Endothelial cell (in vitro differentiated cells): ENCODE results near the gene NFATC3. TPM values are rescaled to one million over a fixed set of nuclear protein-coding genes. Genes with fewer than 3 reads are reported as not detected.

Experiments used
- DNase-seq: peaks from one replicate; pipeline ENCODE4 v3.0.0; 2021; ENCODE audit warnings: low spot score
- H3K27ac Mint-ChIP-seq: one replicate; pipeline ENCODE4 v1.8.0; 2021; ENCODE audit warnings: mixed read lengths, inconsistent platforms; ENCODE audit not compliant: unreplicated experiment
- H3K27me3 Mint-ChIP-seq: one replicate; pipeline ENCODE4 v1.8.0; 2021; ENCODE audit warnings: mild to moderate bottlenecking, moderate library complexity, mixed read lengths, inconsistent platforms; ENCODE audit not compliant: unreplicated experiment
- H3K36me3 Mint-ChIP-seq: one replicate; pipeline ENCODE4 v1.8.0; 2021; ENCODE audit warnings: mild to moderate bottlenecking, low read depth, mixed read lengths, inconsistent platforms; ENCODE audit not compliant: unreplicated experiment
- H3K4me1 Mint-ChIP-seq: one replicate; pipeline ENCODE4 v1.8.0; 2021; ENCODE audit warnings: mild to moderate bottlenecking, mixed read lengths, inconsistent platforms; ENCODE audit not compliant: unreplicated experiment
- H3K4me3 Mint-ChIP-seq: one replicate; pipeline ENCODE4 v1.8.0; 2021; ENCODE audit warnings: mild to moderate bottlenecking, mixed read lengths, inconsistent platforms; ENCODE audit not compliant: unreplicated experiment
- H3K9me3 Mint-ChIP-seq: one replicate; pipeline ENCODE4 v1.8.0; 2021; ENCODE audit warnings: mixed read lengths, inconsistent platforms; ENCODE audit not compliant: unreplicated experiment
- CTCF ChIP-seq: fragments of 200-600 bp; sonication (generic); IDR thresholded peaks from one replicate; pipeline ENCODE4 v1.5.0; 2021; ENCODE audit warnings: antibody characterized with exemption; ENCODE audit not compliant: unreplicated experiment
- total RNA-seq: library from RNA; stranded (reverse); fragmentation: NEBNext Ultra II Directional; extraction: Animal tissue kit (Norgen Biotek cat#: 25700); gene quantifications from one replicate; pipeline ENCODE4 v1.2.1, GENCODE V29; 2021; ENCODE audit not compliant: unreplicated experiment

NFATC3 gene
- total RNA-seq, 1 donor from 2014 or later: 38.4 TPM

DNA sequence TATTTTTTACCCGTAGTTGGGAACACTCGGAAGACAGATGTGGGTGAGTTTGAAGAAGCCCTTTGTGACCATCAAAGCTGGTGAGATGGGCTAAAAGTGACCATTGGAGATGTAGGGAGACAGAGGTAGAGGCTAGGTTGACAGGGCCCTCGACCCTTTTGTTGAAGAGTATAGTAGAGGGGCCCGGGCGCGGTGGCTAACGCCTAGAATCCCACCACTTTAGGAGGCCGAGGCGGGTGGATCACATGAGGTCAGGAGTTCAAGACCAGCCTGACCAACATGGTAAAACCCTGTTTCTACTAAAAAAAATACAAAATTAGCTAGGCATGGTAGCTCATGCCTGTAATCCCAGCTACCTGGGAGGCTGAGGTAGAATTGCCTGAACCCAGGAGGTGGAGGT lies 16.2 kb upstream of the NFATC3 start:
- H3K4me3 Mint-ChIP-seq: no peak overlapping the region
- H3K36me3 Mint-ChIP-seq: peaks cover 23% of the 10 kb centered on the region
- no peak for DNase-seq
- peaks cover 4% of the 10 kb centered on the region for H3K27me3 Mint-ChIP-seq
- no peaks in the 10 kb centered on the region for H3K9me3 Mint-ChIP-seq
- H3K27ac Mint-ChIP-seq: no peak overlapping the region
- no peak for TF ChIP-seq CTCF
- peaks cover 4% of the 10 kb centered on the region for H3K4me1 Mint-ChIP-seq

- H3K27me3 Mint-ChIP-seq: peaks cover 6% of the 10 kb centered on the region
- DNase-seq: no peak
- H3K4me3 Mint-ChIP-seq: no peak overlapping the region
- no peak for TF ChIP-seq CTCF
- peaks cover 4% of the 10 kb centered on the region for H3K4me1 Mint-ChIP-seq
- H3K27ac Mint-ChIP-seq: no peak overlapping the region
- H3K9me3 Mint-ChIP-seq: no peaks in the 10 kb centered on the region
- H3K36me3 Mint-ChIP-seq: peaks cover 30% of the 10 kb centered on the region
Observed at GRCh38 chr16:68069511-68070248, 15.5 kb upstream of the NFATC3 start.

DNA sequence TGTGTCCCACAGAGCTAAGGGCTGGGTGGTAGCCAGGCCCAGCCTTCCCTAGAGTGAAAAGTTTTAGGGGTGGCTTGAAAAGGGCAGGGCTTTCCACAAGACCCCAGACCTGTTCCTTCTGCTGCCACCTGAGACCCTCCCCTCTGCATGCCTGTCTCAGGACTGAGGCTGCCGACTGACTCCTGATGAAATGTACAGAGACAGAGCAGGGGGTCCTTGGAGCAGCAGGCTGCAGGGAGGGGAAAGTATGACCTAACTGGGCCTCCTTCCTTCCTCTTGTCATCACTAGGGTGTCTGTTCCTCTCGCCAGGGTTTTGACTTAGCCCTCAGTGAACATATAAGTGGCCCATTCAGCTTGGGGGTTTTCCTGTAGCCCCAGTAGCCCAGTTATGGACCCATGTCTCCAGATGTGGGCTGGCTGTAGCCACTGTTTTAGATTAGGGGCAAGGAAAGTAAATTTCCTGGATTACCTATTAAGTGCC lies 14.9 kb upstream of the NFATC3 start:
- peaks cover 4% of the 10 kb centered on the region for H3K4me1 Mint-ChIP-seq
- no peak for TF ChIP-seq CTCF
- H3K36me3 Mint-ChIP-seq: peaks cover 31% of the 10 kb centered on the region
- H3K27me3 Mint-ChIP-seq: peaks cover 6% of the 10 kb centered on the region
- no peak overlapping the region for H3K27ac Mint-ChIP-seq
- no peak for DNase-seq
- no peaks in the 10 kb centered on the region for H3K9me3 Mint-ChIP-seq
- H3K4me3 Mint-ChIP-seq: no peak overlapping the region

GRCh38 chr16:68070806-68071517 lies 14.2 kb upstream of the NFATC3 start:
- Mint-ChIP-seq H3K27ac (no peak overlapping the region), H3K27me3 (peaks cover 6% of the 10 kb centered on the region), H3K4me3 (no peak overlapping the region), H3K4me1 (peaks cover 4% of the 10 kb centered on the region), H3K36me3 (peaks cover 31% of the 10 kb centered on the region), H3K9me3 (no peaks in the 10 kb centered on the region)
- no peak for TF ChIP-seq CTCF
- no peak for DNase-seq

DNA sequence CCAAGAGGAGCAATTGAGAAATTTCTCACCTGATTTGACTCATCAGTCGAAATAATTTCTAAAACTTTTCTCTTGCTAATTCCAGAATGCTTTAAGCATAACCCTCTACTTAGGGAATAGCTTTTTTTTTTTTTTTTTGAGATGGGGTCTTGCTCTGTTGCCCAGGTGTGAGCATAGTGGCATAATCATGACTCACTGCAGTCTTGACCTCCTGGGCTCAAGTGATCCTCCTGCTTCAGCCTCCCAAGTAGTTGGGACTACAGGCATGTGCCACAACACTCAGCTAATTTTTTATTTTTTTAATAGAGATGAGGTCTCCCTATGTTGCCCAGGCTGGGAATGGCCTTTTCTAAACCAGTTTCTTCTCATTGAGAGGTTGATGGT lies 13.7 kb upstream of the NFATC3 start:
- H3K4me3 Mint-ChIP-seq: no peak overlapping the region
- no peaks in the 10 kb centered on the region for H3K9me3 Mint-ChIP-seq
- DNase-seq: no peak
- peaks cover 6% of the 10 kb centered on the region for H3K27me3 Mint-ChIP-seq
- no peak for TF ChIP-seq CTCF
- peaks cover 4% of the 10 kb centered on the region for H3K4me1 Mint-ChIP-seq
- H3K27ac Mint-ChIP-seq: no peak overlapping the region
- H3K36me3 Mint-ChIP-seq: peaks cover 27% of the 10 kb centered on the region
